ENCODE measurements around the gene TADA2A. TPM values are rescaled to one million over a fixed set of nuclear protein-coding genes. Genes with fewer than 3 reads are reported as not detected.

Gene TADA2A
- polyA plus RNA-seq, 1 experiment: 13.6 TPM

DNA sequence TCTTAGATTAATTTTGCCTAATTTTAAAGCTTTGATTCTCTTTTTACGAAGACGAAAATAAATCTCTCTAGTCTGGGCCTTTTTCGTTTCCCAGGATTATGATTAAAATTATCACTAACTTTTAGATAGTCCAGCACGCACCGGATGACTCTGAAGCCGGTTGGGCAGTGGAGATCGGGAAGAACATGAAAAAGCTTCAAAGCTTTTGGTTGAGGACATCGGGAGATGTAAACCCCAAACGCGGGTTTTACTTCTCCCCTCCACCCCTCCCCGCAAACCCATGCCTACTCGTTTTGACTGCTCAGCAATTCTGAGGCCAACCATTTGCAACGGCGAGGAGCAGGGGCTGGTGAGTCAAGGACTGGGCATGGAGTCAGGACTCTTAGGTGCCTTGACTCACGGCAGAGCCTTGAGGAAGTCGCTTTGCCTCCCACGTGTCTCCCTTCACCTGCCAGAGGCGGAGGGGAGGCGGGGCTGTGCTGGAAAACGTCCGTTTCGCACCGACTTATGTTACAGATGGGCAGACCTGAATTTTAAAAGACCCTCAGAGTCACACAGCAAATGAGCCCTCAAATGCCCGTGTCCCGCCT, 82.0 kb downstream of the TADA2A start:
- POLR2A ChIA-PET: no interaction called here
- CTCF ChIA-PET: interaction anchor here (1.0 to 1.3 kb wide), 3 partner anchors 10 to 30 kb away, joined by 3 read pairs; no protein-coding TSS in a partner anchor

DNA sequence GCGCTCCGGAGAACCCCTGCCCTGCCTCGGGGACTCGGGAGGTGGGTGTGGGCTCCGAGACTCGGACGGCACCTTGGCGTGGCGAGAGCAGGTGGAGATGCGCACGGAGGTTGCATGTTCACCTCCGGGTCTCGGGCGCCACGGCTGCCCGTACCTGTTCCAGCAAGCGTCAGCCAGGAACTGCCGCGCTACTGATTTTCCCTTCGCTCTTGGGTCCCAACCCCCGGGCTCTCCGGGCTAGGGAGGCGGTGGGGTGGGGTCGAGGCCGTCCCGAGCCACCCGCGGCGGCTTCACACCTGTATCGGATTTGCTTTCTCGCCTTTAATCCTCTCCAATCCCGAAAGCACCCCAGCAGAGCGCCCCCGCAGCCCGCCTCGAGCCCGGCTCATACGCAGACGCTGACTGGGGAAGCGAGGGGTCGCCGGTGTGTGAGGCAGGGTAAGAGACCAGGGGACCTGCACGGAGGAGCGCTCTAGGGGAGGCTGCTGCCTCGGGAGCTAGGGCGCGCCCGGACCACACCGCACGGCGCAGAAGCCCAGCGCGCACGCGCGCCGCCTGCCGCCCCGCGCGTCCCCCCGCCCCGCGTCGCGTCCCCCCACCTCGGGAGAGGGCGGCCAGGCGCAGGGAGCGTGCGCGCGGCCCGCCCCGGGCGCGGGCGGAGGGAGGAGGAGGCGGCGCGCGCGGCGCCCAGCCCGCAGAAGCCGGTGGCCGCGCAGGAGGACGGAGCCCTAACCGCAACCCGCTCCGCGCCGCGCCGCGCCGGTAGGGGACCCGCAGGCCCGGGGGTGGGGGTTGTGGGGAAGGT, 82.7 kb downstream of the TADA2A start, which contains the start of gene DUSP14:
TSS of gene DUSP14 (plus strand) at position 695 of the 805 bp plus-strand sequence. CDS start 22,382 bp downstream, outside the sequence.
- DNase-seq (ENCODE audit: low read depth): peak; percentile 16
- H3K27me3 ChIP-seq (ENCODE audit: control insufficient read depth, insufficient read depth, low read length): no peaks in the 10 kb centered on the region
- CTCF ChIA-PET: interaction anchor here (0.7 to 1.0 kb wide), 2 partner anchors 30 to 115 kb away, joined by 3 read pairs; no protein-coding TSS in a partner anchor
- peak within 1 kb of the TSS; percentile 95 for H3K4me3 ChIP-seq (ENCODE audit: low read depth, low read length)
- no peaks in the 10 kb centered on the region for H3K36me3 ChIP-seq (ENCODE audit: control insufficient read depth, insufficient read depth, low read length)
- POLR2A ChIA-PET: no interaction called here
- TF ChIP-seq, protein P1, sequence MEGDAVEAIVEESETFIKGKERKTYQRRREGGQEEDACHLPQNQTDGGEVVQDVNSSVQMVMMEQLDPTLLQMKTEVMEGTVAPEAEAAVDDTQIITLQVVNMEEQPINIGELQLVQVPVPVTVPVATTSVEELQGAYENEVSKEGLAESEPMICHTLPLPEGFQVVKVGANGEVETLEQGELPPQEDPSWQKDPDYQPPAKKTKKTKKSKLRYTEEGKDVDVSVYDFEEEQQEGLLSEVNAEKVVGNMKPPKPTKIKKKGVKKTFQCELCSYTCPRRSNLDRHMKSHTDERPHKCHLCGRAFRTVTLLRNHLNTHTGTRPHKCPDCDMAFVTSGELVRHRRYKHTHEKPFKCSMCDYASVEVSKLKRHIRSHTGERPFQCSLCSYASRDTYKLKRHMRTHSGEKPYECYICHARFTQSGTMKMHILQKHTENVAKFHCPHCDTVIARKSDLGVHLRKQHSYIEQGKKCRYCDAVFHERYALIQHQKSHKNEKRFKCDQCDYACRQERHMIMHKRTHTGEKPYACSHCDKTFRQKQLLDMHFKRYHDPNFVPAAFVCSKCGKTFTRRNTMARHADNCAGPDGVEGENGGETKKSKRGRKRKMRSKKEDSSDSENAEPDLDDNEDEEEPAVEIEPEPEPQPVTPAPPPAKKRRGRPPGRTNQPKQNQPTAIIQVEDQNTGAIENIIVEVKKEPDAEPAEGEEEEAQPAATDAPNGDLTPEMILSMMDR (IDR thresholded peaks at IDR 0.05; ENCODE audit: insufficient read depth, low read depth, low read length): peak; percentile 8; the same call in 1 of the 2 replicates

More for the DNA sequence above, 82.0 kb downstream of the TADA2A start:
- Histone ChIP-seq H3K36me3 (ENCODE audit: control insufficient read depth, insufficient read depth, low read length) (no peaks in the 10 kb centered on the region), H3K4me3 (ENCODE audit: low read depth, low read length) (peak overlapping the region; percentile 95), H3K27me3 (ENCODE audit: control insufficient read depth, insufficient read depth, low read length) (no peaks in the 10 kb centered on the region)
- TF ChIP-seq, protein P1 (IDR thresholded peaks at IDR 0.05; ENCODE audit: insufficient read depth, low read depth, low read length): no peak
- DNase-seq (ENCODE audit: low read depth): peak; percentile 77

DNA sequence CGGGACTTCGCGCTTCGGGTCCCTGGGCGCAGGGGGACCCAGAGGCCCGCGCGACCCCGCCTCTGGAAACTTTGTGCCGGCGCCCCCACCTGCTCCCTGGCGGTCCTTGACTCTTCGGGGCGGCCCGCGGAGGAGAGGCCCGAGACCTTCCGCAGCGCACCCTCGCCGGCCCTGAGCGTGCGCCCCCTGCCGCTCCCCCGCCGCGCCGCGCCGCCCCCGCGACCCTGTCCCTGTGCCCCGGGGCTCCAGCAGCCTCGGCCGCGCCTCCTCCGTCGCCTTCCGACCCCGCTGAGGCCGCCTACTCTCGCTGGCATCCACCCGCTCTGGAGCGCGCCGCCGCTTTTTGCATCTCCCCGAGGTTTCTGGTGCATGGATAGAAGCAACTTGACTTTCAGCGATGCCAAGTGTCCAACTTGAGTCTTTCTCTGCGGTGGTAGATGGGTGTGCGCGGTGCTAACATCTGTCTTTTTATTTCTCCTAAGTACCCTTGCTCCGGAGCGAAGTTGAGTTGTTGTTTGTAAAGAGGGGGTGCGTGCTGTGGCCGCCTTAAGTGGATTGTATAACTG, 83.4 kb downstream of the TADA2A start:
- TF ChIP-seq, protein P1 (IDR thresholded peaks at IDR 0.05; ENCODE audit: insufficient read depth, low read depth, low read length): no peak
- Histone ChIP-seq H3K27me3 (ENCODE audit: control insufficient read depth, insufficient read depth, low read length) (no peaks in the 10 kb centered on the region), H3K4me3 (ENCODE audit: low read depth, low read length) (peak overlapping the region; percentile 79), H3K36me3 (ENCODE audit: control insufficient read depth, insufficient read depth, low read length) (no peaks in the 10 kb centered on the region)
- ChIA-PET CTCF (interaction anchor here (0.7 to 1.3 kb wide), 5 partner anchors 37 to 117 kb away, joined by 3 to 4 read pairs (median 3); no protein-coding TSS in a partner anchor), POLR2A (no interaction called here)
- peak; percentile 1 for DNase-seq (ENCODE audit: low read depth)

DNA sequence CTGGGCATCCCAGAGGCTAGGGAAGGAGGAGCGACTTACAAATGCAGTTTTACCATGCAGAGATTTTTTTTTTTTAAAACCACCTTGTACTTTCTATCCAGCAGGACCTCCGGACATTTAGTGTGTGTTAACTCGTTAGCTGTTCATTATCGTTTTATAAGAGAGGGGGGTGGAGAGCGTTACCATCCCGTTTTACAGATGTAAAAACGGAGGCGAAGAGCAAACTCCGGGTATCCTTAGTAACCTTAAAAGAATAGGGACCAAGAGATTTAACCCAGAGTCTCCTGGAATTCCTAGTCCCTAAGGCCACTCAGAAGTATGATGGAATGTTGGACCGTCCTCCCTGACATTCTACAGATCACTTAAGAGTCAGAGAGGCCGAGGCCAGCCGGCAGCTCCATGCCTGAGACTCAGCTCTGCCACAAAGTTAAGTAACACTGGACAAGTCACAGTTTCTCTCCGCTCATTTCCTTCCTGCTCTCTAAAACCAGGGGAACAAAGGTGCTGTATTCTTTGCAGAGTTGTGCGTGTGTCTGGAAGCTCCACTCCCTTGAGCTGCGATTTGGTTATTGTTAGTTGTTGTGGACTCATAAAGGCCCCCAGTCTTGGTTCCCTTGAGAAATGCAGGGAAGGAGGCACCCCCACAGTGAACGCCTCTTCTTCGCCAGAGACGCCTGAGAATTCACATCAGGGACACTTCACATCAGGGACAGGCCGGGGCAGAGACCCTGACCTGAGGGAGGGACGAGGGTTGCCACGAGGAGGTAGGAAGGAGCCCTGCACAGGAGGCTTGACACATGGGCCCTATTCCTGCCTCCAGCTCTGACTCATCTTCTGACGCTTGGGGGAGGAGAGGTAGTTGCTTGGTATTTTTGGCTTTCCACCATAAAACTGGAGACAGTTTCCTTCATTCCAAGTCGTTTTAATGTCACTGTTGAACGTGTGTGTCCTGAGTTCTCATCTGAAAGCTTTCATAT, 84.2 kb downstream of the TADA2A start:
- peak overlapping the region; percentile 79 for H3K4me3 ChIP-seq (ENCODE audit: low read depth, low read length)
- TF ChIP-seq, protein P1 (IDR thresholded peaks at IDR 0.05; ENCODE audit: insufficient read depth, low read depth, low read length): no peak
- H3K36me3 ChIP-seq (ENCODE audit: control insufficient read depth, insufficient read depth, low read length): no peaks in the 10 kb centered on the region
- ChIA-PET CTCF (interaction anchor here (0.7 to 1.3 kb wide), 10 partner anchors 10 to 118 kb away, joined by 3 to 6 read pairs (median 3); partner anchors contain the start of gene C17orf78), POLR2A (no interaction called here)
- DNase-seq (ENCODE audit: low read depth): peak; percentile 63
- H3K27me3 ChIP-seq (ENCODE audit: control insufficient read depth, insufficient read depth, low read length): no peaks in the 10 kb centered on the region
